HFFc6 (cell line): ENCODE measurements around the gene DOCK6. TPM values are rescaled to one million over a fixed set of nuclear protein-coding genes. Genes with fewer than 3 reads are reported as not detected.

Source experiments
- DNase-seq: peaks from one replicate; pipeline ENCODE4 v3.0.0-alpha.2; 2018
- H3K27ac Mint-ChIP-seq: 2 replicates; pipeline ENCODE4 v1.8.0; 2020; ENCODE audit warnings: mild to moderate bottlenecking, mixed read lengths
- H3K27me3 Mint-ChIP-seq: 2 replicates; pipeline ENCODE4 v1.8.0; 2021; ENCODE audit warnings: mild to moderate bottlenecking, moderate library complexity, mixed read lengths; ENCODE audit not compliant: insufficient read depth
- H3K36me3 Mint-ChIP-seq: 2 replicates; pipeline ENCODE4 v1.8.0; 2021; ENCODE audit warnings: low read depth, mixed read lengths
- H3K4me1 Mint-ChIP-seq: 2 replicates; pipeline ENCODE4 v1.8.0; 2020; ENCODE audit warnings: low read depth, mixed read lengths
- H3K4me3 Mint-ChIP-seq: 2 replicates; pipeline ENCODE4 v1.8.0; 2020; ENCODE audit warnings: mild to moderate bottlenecking, moderate library complexity, mixed read lengths
- H3K9me3 Mint-ChIP-seq: 2 replicates; pipeline ENCODE4 v1.8.0; 2020; ENCODE audit warnings: mild to moderate bottlenecking, mixed read lengths
- total RNA-seq, 6 experiments: library from RNA; stranded (reverse); fragmentation: NEBNext Ultra II Directional; extraction: Animal tissue kit (Norgen Biotek cat#: 25700); gene quantifications; 2 replicates in 1 of 6; 3 replicates in 5 of 6; pipeline ENCODE4 v1.2.3, GENCODE V29; 2021
- TF ChIP-seq, protein P1 (sequence below): fragments of 200-600 bp; sonication (generic); IDR thresholded peaks from 2 replicates; pipeline ENCODE4 v1.5.0; 2021; ENCODE audit warnings: antibody characterized with exemption, mild to moderate bottlenecking

DOCK6 gene
- total RNA-seq, 6 experiments from 2014 or later: 20.7 to 32.2 (median 22.9) TPM

DNA sequence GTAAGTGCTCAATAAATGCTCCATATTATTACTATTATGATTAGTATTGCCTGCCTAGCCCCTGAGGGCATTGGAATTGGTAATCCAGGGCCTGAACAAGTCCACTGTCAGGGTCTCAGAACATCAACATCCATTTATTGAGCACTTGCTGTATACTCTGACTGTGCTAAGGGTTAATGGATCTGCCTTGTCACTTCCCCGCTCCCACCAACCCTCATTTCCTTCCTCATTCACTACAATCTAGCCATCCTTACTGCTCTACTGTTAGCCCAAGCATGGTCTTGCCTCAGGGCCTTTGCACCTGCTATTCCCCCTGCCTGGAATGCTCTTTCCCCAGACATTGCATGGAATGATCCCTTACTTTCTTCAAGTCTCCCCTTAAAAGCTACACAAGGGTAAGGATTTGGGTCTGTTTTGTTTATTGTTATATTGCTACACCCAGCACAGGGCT is 35.6 kb downstream of the DOCK6 start:
- DNase-seq: no peak
- no peak overlapping the region for H3K4me3 Mint-ChIP-seq
- H3K27ac Mint-ChIP-seq: no peak overlapping the region
- H3K9me3 Mint-ChIP-seq: peaks cover under 1% of the 10 kb centered on the region
- TF ChIP-seq, protein P1, sequence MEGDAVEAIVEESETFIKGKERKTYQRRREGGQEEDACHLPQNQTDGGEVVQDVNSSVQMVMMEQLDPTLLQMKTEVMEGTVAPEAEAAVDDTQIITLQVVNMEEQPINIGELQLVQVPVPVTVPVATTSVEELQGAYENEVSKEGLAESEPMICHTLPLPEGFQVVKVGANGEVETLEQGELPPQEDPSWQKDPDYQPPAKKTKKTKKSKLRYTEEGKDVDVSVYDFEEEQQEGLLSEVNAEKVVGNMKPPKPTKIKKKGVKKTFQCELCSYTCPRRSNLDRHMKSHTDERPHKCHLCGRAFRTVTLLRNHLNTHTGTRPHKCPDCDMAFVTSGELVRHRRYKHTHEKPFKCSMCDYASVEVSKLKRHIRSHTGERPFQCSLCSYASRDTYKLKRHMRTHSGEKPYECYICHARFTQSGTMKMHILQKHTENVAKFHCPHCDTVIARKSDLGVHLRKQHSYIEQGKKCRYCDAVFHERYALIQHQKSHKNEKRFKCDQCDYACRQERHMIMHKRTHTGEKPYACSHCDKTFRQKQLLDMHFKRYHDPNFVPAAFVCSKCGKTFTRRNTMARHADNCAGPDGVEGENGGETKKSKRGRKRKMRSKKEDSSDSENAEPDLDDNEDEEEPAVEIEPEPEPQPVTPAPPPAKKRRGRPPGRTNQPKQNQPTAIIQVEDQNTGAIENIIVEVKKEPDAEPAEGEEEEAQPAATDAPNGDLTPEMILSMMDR: no peak
- no peaks in the 10 kb centered on the region for H3K4me1 Mint-ChIP-seq
- H3K36me3 Mint-ChIP-seq: peaks cover 15% of the 10 kb centered on the region
- H3K27me3 Mint-ChIP-seq: peaks cover 5% of the 10 kb centered on the region

DNA sequence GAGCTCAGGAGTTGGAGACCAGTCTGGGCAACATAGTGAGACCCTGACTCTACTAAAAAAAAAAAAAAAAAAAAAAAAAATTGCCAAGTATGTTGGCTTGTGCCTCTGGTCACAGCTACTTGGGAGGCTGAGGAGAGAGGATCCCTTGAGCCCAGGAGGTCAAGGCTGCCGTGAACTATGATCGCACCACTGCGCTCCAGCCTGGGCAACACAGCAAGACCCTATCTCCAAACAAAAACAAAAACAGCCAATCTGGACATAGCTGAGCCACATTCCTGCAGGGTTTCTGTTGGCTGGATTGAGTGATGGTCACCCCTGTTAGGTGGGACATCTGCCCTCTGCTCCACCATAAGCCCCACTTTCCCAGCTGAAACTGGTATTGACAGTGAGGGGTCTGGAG is 36.5 kb downstream of the DOCK6 start:
- TF ChIP-seq, protein P1: no peak
- DNase-seq: no peak

DNA sequence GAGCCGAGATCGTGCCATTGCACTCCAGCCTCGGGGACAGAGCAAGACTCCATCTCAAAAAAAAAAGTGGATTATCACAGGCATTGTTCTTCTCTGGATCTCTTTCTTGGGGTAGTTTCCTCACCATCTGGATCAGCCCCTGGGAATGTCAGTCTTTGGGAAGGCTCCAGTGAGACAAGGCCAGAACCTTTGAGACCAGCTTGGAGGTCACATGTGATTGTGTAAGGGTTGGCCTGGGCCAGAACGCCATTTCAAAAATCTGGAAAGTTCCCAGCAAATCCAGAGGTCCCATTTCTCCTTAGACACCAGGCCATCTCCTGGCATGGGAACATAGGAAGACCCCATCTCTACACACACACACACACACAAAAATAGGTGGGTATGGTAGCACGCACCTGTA is 37.2 kb downstream of the DOCK6 start:
- Mint-ChIP-seq H3K4me3 (no peak overlapping the region), H3K36me3 (peaks cover 31% of the 10 kb centered on the region), H3K9me3 (peaks cover 17% of the 10 kb centered on the region), H3K4me1 (no peaks in the 10 kb centered on the region), H3K27me3 (peaks cover 4% of the 10 kb centered on the region), H3K27ac (no peak overlapping the region)
- DNase-seq: no peak
- TF ChIP-seq, protein P1: no peak

More for the DNA sequence above, 36.5 kb downstream of the DOCK6 start:
- Mint-ChIP-seq H3K36me3 (peaks cover 25% of the 10 kb centered on the region), H3K27ac (no peak overlapping the region), H3K9me3 (peaks cover 10% of the 10 kb centered on the region), H3K4me3 (no peak overlapping the region), H3K4me1 (no peaks in the 10 kb centered on the region), H3K27me3 (peaks cover 6% of the 10 kb centered on the region)

DNA sequence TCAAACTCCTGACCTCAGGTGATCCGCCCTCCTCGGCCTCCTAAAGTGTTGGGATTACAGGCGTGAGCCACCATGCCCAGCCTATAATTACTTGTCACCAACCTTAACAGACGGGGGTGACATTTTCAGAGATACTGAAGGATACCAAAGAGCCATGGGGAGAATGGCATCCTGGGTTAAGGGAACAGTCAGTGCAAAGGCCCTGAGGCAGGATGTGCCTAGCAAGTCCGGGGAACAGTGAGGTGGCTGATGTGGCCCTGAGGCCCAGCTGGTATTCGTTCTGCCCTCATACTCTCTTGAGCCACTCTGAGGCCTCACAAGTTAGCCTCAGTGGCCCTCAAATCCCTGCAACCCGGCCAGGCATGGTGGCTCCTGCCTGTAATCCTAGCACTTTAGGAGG is 37.9 kb downstream of the DOCK6 start:
- peaks cover 34% of the 10 kb centered on the region for H3K36me3 Mint-ChIP-seq
- peaks cover 17% of the 10 kb centered on the region for H3K9me3 Mint-ChIP-seq
- H3K4me3 Mint-ChIP-seq: no peak overlapping the region
- TF ChIP-seq, protein P1: no peak
- no peak for DNase-seq
- peaks cover 1% of the 10 kb centered on the region; the same call in 1 of the 2 replicates for H3K27me3 Mint-ChIP-seq
- H3K4me1 Mint-ChIP-seq: no peaks in the 10 kb centered on the region
- no peak overlapping the region for H3K27ac Mint-ChIP-seq

DNA sequence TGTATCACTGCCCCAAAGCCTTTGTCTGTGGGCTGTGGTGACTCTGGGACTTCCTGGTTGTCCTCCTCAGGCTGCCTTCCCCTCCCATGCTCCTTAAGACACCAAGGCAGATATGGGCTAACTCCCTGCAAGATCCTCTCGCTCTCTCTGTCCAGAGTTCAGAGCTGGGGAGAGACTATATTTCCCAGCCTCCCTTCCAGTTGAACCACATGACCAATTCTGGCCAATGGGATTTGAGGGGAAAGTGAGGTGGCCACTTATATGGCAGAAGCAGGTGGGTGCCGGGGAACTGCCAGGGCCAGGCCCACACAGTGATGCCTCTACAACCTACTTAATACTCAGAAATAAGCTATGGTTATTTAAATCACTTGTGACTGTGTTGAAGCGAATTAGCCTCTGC is 39.1 kb downstream of the DOCK6 start:
- peaks cover 17% of the 10 kb centered on the region for H3K9me3 Mint-ChIP-seq
- no peak overlapping the region for H3K27ac Mint-ChIP-seq
- H3K4me1 Mint-ChIP-seq: no peaks in the 10 kb centered on the region
- peaks cover 1% of the 10 kb centered on the region; the same call in 1 of the 2 replicates for H3K27me3 Mint-ChIP-seq
- H3K4me3 Mint-ChIP-seq: no peak overlapping the region
- TF ChIP-seq, protein P1: no peak
- DNase-seq: no peak
- peaks cover 34% of the 10 kb centered on the region for H3K36me3 Mint-ChIP-seq
